Lung (tissue), 12 donors: ENCODE measurements around the gene SGK2. TPM values are rescaled to one million over a fixed set of nuclear protein-coding genes. Genes with fewer than 3 reads are reported as not detected.

Source experiments
- ATAC-seq: fragments of 200-7000 bp; cut with Tn5 transposase; one replicate; pipeline ENCODE4 v1.9.1; 2020; ENCODE audit warnings: moderate number of reproducible peaks; ENCODE audit not compliant: insufficient read depth, low FRiP score
- DNase-seq, 3 donors: peaks; one replicate each; pipeline ENCODE4 v3.0.0-alpha.2; 2013 to 2017
- H3K27ac ChIP-seq, 2 donors: one replicate each; pipeline ENCODE4 v1.5.1; 2013; ENCODE audit warnings: mild to moderate bottlenecking in 2 of 2, moderate library complexity in 2 of 2, control low read depth in 1 of 2, inconsistent platforms in 1 of 2, low read depth in 1 of 2, low read length in 1 of 2
- H3K27me3 ChIP-seq, 3 donors: one replicate each; pipeline ENCODE4 v1.5.1; 2013; ENCODE audit warnings: low read length in 2 of 3; ENCODE audit not compliant: control insufficient read depth in 3 of 3, insufficient read depth in 3 of 3
- H3K36me3 ChIP-seq, 4 donors: one replicate each; pipeline ENCODE4 v1.5.1; 2013; ENCODE audit warnings: low read length in 4 of 4, mild to moderate bottlenecking in 1 of 4, moderate library complexity in 1 of 4; ENCODE audit not compliant: control insufficient read depth in 4 of 4, insufficient read depth in 4 of 4
- H3K4me1 ChIP-seq, 5 donors: one replicate each; pipeline ENCODE4 v1.5.1; 2013; ENCODE audit warnings: low read length in 5 of 5, mild to moderate bottlenecking in 2 of 5, moderate library complexity in 1 of 5; ENCODE audit not compliant: control insufficient read depth in 5 of 5, insufficient read depth in 5 of 5
- H3K4me3 ChIP-seq: one replicate; pipeline ENCODE4 v1.5.1; 2013; ENCODE audit warnings: mild to moderate bottlenecking, control low read depth, moderate library complexity
- H3K9ac ChIP-seq, 2 donors: one replicate each; pipeline ENCODE4 v1.5.1; 2013; ENCODE audit warnings: low read length in 2 of 2, control low read depth in 1 of 2; ENCODE audit not compliant: insufficient read depth in 1 of 2
- H3K9me3 ChIP-seq, 4 donors: one replicate each; pipeline ENCODE4 v1.5.1; 2013; ENCODE audit warnings: low read length in 3 of 4, mild to moderate bottlenecking in 1 of 4, moderate library complexity in 1 of 4; ENCODE audit not compliant: control insufficient read depth in 4 of 4, insufficient read depth in 3 of 4
- WGBS, 2 donors: extraction: QIAGEN DNeasy Blood & Tissue Kit; methylation state at CpG; one replicate each; pipeline ENCODE4 v1.1.7; 2013; 5-methylcytosine and 5-hydroxymethylcytosine counted together
- polyA plus RNA-seq, 2 donors: library from polyadenylated mRNA; stranded (reverse); fragments of 200-250 nt; gene quantifications; one replicate each; pipeline ENCODE4 v1.2.1, GENCODE V29; 2013
- total RNA-seq, 2 donors: library from RNA; depleted of rRNA in 1 of 2; stranded (reverse); fragments of >200 nt in 1 of 2; gene quantifications; one replicate each; pipeline ENCODE4 v1.2.1, GENCODE V29; 2014 to 2021
- TF ChIP-seq, protein P1 (sequence below): IDR thresholded peaks from 2 replicates; pipeline ENCODE4 v1.5.1; 2012; ENCODE audit warnings: mild to moderate bottlenecking; ENCODE audit errors: control extremely low read depth, extremely low read depth
- donor health status: control.
- donor health status: control.
- donor health status: Bipolar disorder and iron deficiency.
- donor health status: healthy.
- donor health status: DM: yes; HTN: yes; CAD: no.

Gene SGK2
- total and polyA plus RNA-seq, 4 donors, result 0.15 to 3.2 (median 0.96) TPM

DNA sequence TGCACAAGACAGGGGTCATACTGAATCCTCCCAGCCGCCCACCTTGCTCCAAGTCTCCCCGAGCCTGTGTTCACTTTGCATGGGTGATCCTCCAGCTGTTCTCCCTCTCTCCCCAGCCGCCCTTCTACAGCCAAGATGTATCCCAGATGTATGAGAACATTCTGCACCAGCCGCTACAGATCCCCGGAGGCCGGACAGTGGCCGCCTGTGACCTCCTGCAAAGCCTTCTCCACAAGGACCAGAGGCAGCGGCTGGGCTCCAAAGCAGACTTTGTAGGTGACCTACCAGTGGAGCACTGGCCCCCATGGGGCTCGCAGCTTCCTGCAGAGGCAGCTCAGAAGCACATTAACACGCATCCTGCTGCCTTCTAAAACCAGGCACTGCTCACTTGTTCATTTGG is 17.3 kb downstream of the SGK2 start:
- ATAC-seq, result no peak
- WGBS, 2 donors, result 80% methylated on average over 10 of the region's 10 CpGs
- TF ChIP-seq, protein P1, sequence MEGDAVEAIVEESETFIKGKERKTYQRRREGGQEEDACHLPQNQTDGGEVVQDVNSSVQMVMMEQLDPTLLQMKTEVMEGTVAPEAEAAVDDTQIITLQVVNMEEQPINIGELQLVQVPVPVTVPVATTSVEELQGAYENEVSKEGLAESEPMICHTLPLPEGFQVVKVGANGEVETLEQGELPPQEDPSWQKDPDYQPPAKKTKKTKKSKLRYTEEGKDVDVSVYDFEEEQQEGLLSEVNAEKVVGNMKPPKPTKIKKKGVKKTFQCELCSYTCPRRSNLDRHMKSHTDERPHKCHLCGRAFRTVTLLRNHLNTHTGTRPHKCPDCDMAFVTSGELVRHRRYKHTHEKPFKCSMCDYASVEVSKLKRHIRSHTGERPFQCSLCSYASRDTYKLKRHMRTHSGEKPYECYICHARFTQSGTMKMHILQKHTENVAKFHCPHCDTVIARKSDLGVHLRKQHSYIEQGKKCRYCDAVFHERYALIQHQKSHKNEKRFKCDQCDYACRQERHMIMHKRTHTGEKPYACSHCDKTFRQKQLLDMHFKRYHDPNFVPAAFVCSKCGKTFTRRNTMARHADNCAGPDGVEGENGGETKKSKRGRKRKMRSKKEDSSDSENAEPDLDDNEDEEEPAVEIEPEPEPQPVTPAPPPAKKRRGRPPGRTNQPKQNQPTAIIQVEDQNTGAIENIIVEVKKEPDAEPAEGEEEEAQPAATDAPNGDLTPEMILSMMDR, result no peak

DNA sequence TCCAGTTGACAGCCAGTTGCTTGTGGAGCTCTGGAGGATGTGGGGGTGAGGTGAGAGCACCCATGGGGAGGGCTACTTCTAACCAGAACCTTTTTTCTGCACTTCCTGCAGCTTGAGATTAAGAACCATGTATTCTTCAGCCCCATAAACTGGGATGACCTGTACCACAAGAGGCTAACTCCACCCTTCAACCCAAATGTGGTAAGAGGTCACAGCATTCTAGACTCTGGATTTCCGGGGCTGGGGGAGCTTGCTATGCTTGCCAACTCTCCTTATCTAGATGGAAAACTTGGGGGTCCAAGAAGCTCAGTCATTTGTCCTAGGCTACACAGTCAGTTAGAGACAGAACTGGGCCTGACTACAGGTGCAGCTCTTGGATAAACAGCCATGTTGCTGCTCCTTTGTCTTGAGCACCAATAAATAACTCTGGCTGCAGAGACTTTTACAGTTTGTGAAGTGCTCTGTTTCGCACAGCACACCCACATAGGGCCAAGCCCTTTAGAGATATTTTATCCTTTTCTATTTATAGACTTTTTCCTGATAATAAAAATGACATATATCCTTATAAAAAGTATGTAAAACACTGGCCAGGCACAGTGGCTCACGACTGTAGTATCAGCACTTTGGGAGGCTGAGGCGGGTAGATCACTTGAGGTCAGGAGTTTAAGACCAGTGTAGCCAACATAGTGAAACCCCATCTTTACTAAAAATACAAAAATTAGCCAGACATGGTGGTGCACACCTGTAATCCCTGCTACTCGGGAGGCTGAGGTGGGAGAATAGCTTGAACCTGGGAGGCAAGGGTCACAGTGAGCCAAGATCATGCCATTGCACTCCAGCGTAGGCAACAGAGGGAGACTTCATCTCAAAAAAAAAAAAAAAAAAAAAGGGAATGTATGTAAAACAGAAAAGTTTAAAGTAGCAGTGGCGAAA is 21.3 kb downstream of the SGK2 start:
- TF ChIP-seq, protein P1, result no peak
- no peak overlapping the region for H3K9ac ChIP-seq
- WGBS, 2 donors, result 72 to 75% methylated on average over 7 of the region's 7 CpGs
- no peak overlapping the region for H3K27ac ChIP-seq
- no peak overlapping the region for H3K4me3 ChIP-seq
- H3K4me1 ChIP-seq, result peaks cover 0 to 15% (median 5%) of the 10 kb centered on the region in 5 donors
- DNase-seq, result no peak
- H3K9me3 ChIP-seq, result no peaks in the 10 kb centered on the region
- no peak for ATAC-seq
- H3K36me3 ChIP-seq, result no peaks in the 10 kb centered on the region
- H3K27me3 ChIP-seq, result no peaks in the 10 kb centered on the region

More for the DNA sequence above, 17.3 kb downstream of the SGK2 start:
- Histone ChIP-seq H3K4me3 (no peak overlapping the region), H3K36me3 (no peaks in the 10 kb centered on the region), H3K27me3 (no peaks in the 10 kb centered on the region), H3K4me1 (no peaks in the 10 kb centered on the region), H3K9ac (no peak overlapping the region), H3K9me3 (no peaks in the 10 kb centered on the region), H3K27ac (no peak overlapping the region)
- no peak for DNase-seq

DNA sequence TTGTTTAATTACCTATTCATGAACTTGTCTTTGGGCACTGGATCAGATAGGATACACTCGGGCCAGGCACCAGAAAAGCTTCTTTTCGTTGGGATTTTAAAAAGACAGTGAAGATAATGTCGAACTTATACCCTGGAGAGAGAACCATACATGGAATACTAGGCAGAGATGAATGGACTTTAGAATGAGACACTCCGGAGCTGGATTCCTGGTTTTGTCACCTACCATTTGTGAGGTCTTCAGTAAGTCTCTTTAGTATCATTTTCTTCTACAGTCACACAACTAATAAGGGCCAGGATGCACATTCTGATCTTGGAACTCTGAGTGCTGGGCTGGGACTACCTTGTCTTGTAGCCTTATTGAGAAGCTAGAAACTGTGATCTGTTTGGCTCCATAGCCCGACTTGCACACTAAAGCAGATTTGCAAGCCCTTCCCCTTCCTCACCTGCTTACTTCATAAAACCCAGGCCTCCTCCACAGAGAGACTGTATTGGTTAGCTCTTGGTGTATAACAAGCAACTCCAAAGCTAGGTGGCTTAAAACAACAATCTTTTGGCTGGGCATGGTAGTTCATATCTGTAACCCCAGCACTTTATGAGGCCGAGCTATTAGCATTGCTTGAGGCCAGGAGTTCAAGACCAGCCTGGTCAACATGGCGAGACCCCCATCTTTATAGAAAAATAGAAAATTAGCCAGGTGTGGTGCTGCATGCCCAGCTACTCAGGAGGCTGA is 24.5 kb downstream of the SGK2 start:
- no peaks in the 10 kb centered on the region for H3K9me3 ChIP-seq
- H3K36me3 ChIP-seq, result no peaks in the 10 kb centered on the region
- no peak overlapping the region for H3K4me3 ChIP-seq
- H3K4me1 ChIP-seq, result peaks cover 0 to 17% (median 5%) of the 10 kb centered on the region in 5 donors
- no peak overlapping the region for H3K27ac ChIP-seq
- no peak for ATAC-seq
- no peaks in the 10 kb centered on the region for H3K27me3 ChIP-seq
- H3K9ac ChIP-seq, result no peak overlapping the region
- TF ChIP-seq, protein P1, result no peak
- DNase-seq, result no peak
- 81 to 87% methylated on average over 7 of the region's 7 CpGs for WGBS, 2 donors
